Body of pancreas (tissue), 4 donors: ENCODE results near the gene SLC5A2. TPM values are rescaled to one million over a fixed set of nuclear protein-coding genes. Genes with fewer than 3 reads are reported as not detected.

ENCODE experiments used
- ATAC-seq: fragments of 150-250 bp; one replicate; pipeline ENCODE4 v1.9.1; 2016
- DNase-seq, 4 donors: peaks; one replicate each; pipeline ENCODE4 v3.0.0-alpha.2; 2019
- H3K27ac ChIP-seq, 4 donors: fragments of 200-600 bp; sonication (generic); 1 replicate in 3 of 4; 2 replicates in 1 of 4; pipeline versions ENCODE4 v1.5.1 to v1.6.1; 2016 to 2019; ENCODE audit warnings: mild to moderate bottlenecking in 1 of 4, mixed read lengths in 1 of 4, moderate library complexity in 1 of 4
- H3K27me3 ChIP-seq, 2 donors: fragments of 200-600 bp; sonication (generic); one replicate each; pipeline ENCODE4 v1.6.0; 2016; ENCODE audit warnings: mild to moderate bottlenecking in 1 of 2
- H3K36me3 ChIP-seq, 2 donors: fragments of 200-600 bp; sonication (generic); replicated peaks in 1 of 2; 2 replicates each; pipeline ENCODE4 v1.5.1; 2016; ENCODE audit warnings: low read depth in 2 of 2; ENCODE audit not compliant: insufficient read depth in 1 of 2
- H3K4me1 ChIP-seq: fragments of 200-600 bp; sonication (generic); one replicate; pipeline ENCODE4 v1.6.0; 2016
- H3K4me3 ChIP-seq, 2 donors: fragments of 200-600 bp; sonication (generic); 1 replicate in 1 of 2; 2 replicates in 1 of 2; pipeline ENCODE4 v1.5.1; 2016 to 2019
- H3K9me3 ChIP-seq, 3 donors: fragments of 200-600 bp; sonication (generic); 1 replicate in 2 of 3; 2 replicates in 1 of 3; pipeline ENCODE4 v1.5.1; 2016
- CTCF ChIP-seq, 7 experiments: fragments of 450-650 bp in 4 of 7; fragments of 200-600 bp in 3 of 7; sonication (generic) in 3 of 7; IDR thresholded peaks; one replicate each; pipeline ENCODE4 v1.5.1; 2016 to 2019; ENCODE audit warnings: antibody characterized with exemption in 7 of 7
- POLR2A ChIP-seq, 3 donors: fragments of 450-650 bp; IDR thresholded peaks; one replicate each; pipeline ENCODE4 v1.6.1; 2016; ENCODE audit warnings: antibody characterized with exemption in 3 of 3, mild to moderate bottlenecking in 2 of 3
- WGBS, 2 donors: methylation state at CpG; one replicate each; pipeline ENCODE4 v1.1.5; 2017; 5-methylcytosine and 5-hydroxymethylcytosine counted together
- intact Hi-C: fragments of 100-400 bp; cut with DNase I; formaldehyde crosslinking; loops from one replicate; pipeline ENCODE4 v1.15.1; 2023
- total RNA-seq, 2 donors: library from RNA; depleted of rRNA; stranded (reverse); fragments of >200 nt; gene quantifications; one replicate each; pipeline ENCODE4 v1.1.0, GENCODE V29; 2016

The SLC5A2 gene
- total RNA-seq, 2 donors from 2014 or later = 0.26 TPM; not detected in 1

- DNase-seq (no peak), ATAC-seq (no peak)
- TF ChIP-seq POLR2A (IDR thresholded peaks at IDR 0.05) (no peak), CTCF (IDR thresholded peaks at IDR 0.05) (no peak)
- WGBS, 2 donors = 79 to 89% methylated on average over 8 to 10 of the region's 10 CpGs
- intact Hi-C loops = loop anchor here (10.0 kb wide), 1 partner anchor 208 kb away; no protein-coding TSS in a partner anchor
- peaks cover 5 to 10% of the 10 kb centered on the region in 2 donors for H3K36me3 ChIP-seq
- no peaks in the 10 kb centered on the region for H3K27me3 ChIP-seq
- H3K4me3 ChIP-seq = no peak overlapping the region
- H3K27ac ChIP-seq = no peak overlapping the region
- no peaks in the 10 kb centered on the region for H3K9me3 ChIP-seq
- H3K4me1 ChIP-seq = no peaks in the 10 kb centered on the region
Observed at GRCh38 chr16:31496670-31497069, 13.7 kb downstream of the SLC5A2 start.

GRCh38 chr16:31498493-31498892 is 15.6 kb downstream of the SLC5A2 start:
- peaks cover 0 to 7% of the 10 kb centered on the region in 2 donors for H3K36me3 ChIP-seq
- TF ChIP-seq CTCF (IDR thresholded peaks at IDR 0.05) = no peak
- TF ChIP-seq POLR2A (IDR thresholded peaks at IDR 0.05) = no peak

GRCh38 chr16:31499928-31500327 is 17.0 kb downstream of the SLC5A2 start:
- 90 to 95% methylated on average over 4 to 8 of the region's 8 CpGs for WGBS, 2 donors
- no peaks in the 10 kb centered on the region for H3K9me3 ChIP-seq
- no peak overlapping the region for H3K27ac ChIP-seq
- TF ChIP-seq POLR2A (IDR thresholded peaks at IDR 0.05) = no peak
- TF ChIP-seq CTCF (IDR thresholded peaks at IDR 0.05) = no peak
- H3K4me3 ChIP-seq = no peak overlapping the region
- no peak for ATAC-seq
- intact Hi-C loops = loop anchor here (10.0 kb wide), 1 partner anchor 205 kb away; no protein-coding TSS in a partner anchor
- peaks cover 0 to 6% of the 10 kb centered on the region in 2 donors for H3K36me3 ChIP-seq
- H3K27me3 ChIP-seq = no peaks in the 10 kb centered on the region
- DNase-seq = no peak
- H3K4me1 ChIP-seq = no peaks in the 10 kb centered on the region

More at GRCh38 chr16:31498493-31498892, 15.6 kb downstream of the SLC5A2 start:
- Histone ChIP-seq H3K27me3 (no peaks in the 10 kb centered on the region), H3K27ac (no peak overlapping the region), H3K9me3 (no peaks in the 10 kb centered on the region), H3K4me3 (no peak overlapping the region), H3K4me1 (no peaks in the 10 kb centered on the region)
- intact Hi-C loops = loop anchor here (10.0 kb wide), 1 partner anchor 206 kb away; no protein-coding TSS in a partner anchor
- ATAC-seq (no peak), DNase-seq (no peak)
- WGBS, 2 donors = 97% methylated on average over 8 of the region's 8 CpGs

- no peak for ATAC-seq
- intact Hi-C loops = no loop called here
- no peaks in the 10 kb centered on the region for H3K9me3 ChIP-seq
- no peak for DNase-seq
- H3K27me3 ChIP-seq = no peaks in the 10 kb centered on the region
- no peak overlapping the region for H3K4me3 ChIP-seq
- H3K27ac ChIP-seq = no peak overlapping the region
- peaks cover 0 to 6% of the 10 kb centered on the region in 2 donors for H3K36me3 ChIP-seq
- no peak for TF ChIP-seq POLR2A (IDR thresholded peaks at IDR 0.05)
- TF ChIP-seq CTCF (IDR thresholded peaks at IDR 0.05) = no peak
- H3K4me1 ChIP-seq = peaks cover 4% of the 10 kb centered on the region
- WGBS, 2 donors = 68 to 76% methylated on average over 3 of the region's 3 CpGs
Observed at GRCh38 chr16:31501226-31501965, 18.5 kb downstream of the SLC5A2 start.

- Histone ChIP-seq H3K27ac (no peak overlapping the region), H3K27me3 (no peaks in the 10 kb centered on the region), H3K4me3 (no peak overlapping the region), H3K9me3 (no peaks in the 10 kb centered on the region), H3K4me1 (peaks cover 10% of the 10 kb centered on the region), H3K36me3 (peaks cover 0 to 6% of the 10 kb centered on the region in 2 donors)
- 96 to 97% methylated on average over 4 of the region's 4 CpGs for WGBS, 2 donors
- no peak for TF ChIP-seq POLR2A (IDR thresholded peaks at IDR 0.05)
- no peak for TF ChIP-seq CTCF (IDR thresholded peaks at IDR 0.05)
- ATAC-seq (no peak), DNase-seq (no peak)
- intact Hi-C loops = no loop called here
Observed at GRCh38 chr16:31501966-31502348, 19.0 kb downstream of the SLC5A2 start.
